Mucosa of rectum (tissue), 2 donors: ENCODE data around the gene SEC24C.
A peak's percentile ranks its signal among the peaks of the same experiment; 100 is the strongest.
"Not testable (repeated sequence)": the region's sequence is repeated elsewhere in the genome, so short reads cannot be mapped to it uniquely, and the experiment has no call there.

ENCODE experiments used
- H3K27ac ChIP-seq, 2 donors: one replicate each; pipeline ENCODE4 v1.7.0; 2013; ENCODE audit warnings: inconsistent platforms in 2 of 2, low read depth in 2 of 2, low read length in 2 of 2
- H3K27me3 ChIP-seq, 2 donors: one replicate each; pipeline ENCODE4 v1.7.0; 2013; ENCODE audit warnings: low read length in 2 of 2; ENCODE audit not compliant: control insufficient read depth in 2 of 2, insufficient read depth in 2 of 2
- H3K36me3 ChIP-seq, 2 donors: one replicate each; pipeline ENCODE4 v1.7.0; 2013; ENCODE audit warnings: low read length in 2 of 2; ENCODE audit not compliant: control insufficient read depth in 2 of 2, insufficient read depth in 2 of 2
- H3K4me1 ChIP-seq, 2 donors: one replicate each; pipeline ENCODE4 v1.7.0; 2013; ENCODE audit warnings: low read length in 2 of 2, mild to moderate bottlenecking in 1 of 2; ENCODE audit not compliant: control insufficient read depth in 2 of 2, insufficient read depth in 2 of 2
- H3K4me3 ChIP-seq, 2 donors: one replicate each; pipeline ENCODE4 v1.7.0; 2013; ENCODE audit warnings: low read length in 2 of 2
- H3K9ac ChIP-seq, 2 donors: one replicate each; pipeline ENCODE4 v1.7.0; 2013; ENCODE audit warnings: low read length in 2 of 2, low read depth in 1 of 2, mild to moderate bottlenecking in 1 of 2
- H3K9me3 ChIP-seq, 2 donors: one replicate each; pipeline ENCODE4 v1.7.0; 2013; ENCODE audit warnings: low read length in 2 of 2; ENCODE audit not compliant: control insufficient read depth in 2 of 2
- donor health status: healthy.
- donor health status: Normal muscosa, but diverticular disease.

The SEC24C gene, protein sequence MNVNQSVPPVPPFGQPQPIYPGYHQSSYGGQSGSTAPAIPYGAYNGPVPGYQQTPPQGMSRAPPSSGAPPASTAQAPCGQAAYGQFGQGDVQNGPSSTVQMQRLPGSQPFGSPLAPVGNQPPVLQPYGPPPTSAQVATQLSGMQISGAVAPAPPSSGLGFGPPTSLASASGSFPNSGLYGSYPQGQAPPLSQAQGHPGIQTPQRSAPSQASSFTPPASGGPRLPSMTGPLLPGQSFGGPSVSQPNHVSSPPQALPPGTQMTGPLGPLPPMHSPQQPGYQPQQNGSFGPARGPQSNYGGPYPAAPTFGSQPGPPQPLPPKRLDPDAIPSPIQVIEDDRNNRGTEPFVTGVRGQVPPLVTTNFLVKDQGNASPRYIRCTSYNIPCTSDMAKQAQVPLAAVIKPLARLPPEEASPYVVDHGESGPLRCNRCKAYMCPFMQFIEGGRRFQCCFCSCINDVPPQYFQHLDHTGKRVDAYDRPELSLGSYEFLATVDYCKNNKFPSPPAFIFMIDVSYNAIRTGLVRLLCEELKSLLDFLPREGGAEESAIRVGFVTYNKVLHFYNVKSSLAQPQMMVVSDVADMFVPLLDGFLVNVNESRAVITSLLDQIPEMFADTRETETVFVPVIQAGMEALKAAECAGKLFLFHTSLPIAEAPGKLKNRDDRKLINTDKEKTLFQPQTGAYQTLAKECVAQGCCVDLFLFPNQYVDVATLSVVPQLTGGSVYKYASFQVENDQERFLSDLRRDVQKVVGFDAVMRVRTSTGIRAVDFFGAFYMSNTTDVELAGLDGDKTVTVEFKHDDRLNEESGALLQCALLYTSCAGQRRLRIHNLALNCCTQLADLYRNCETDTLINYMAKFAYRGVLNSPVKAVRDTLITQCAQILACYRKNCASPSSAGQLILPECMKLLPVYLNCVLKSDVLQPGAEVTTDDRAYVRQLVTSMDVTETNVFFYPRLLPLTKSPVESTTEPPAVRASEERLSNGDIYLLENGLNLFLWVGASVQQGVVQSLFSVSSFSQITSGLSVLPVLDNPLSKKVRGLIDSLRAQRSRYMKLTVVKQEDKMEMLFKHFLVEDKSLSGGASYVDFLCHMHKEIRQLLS

DNA sequence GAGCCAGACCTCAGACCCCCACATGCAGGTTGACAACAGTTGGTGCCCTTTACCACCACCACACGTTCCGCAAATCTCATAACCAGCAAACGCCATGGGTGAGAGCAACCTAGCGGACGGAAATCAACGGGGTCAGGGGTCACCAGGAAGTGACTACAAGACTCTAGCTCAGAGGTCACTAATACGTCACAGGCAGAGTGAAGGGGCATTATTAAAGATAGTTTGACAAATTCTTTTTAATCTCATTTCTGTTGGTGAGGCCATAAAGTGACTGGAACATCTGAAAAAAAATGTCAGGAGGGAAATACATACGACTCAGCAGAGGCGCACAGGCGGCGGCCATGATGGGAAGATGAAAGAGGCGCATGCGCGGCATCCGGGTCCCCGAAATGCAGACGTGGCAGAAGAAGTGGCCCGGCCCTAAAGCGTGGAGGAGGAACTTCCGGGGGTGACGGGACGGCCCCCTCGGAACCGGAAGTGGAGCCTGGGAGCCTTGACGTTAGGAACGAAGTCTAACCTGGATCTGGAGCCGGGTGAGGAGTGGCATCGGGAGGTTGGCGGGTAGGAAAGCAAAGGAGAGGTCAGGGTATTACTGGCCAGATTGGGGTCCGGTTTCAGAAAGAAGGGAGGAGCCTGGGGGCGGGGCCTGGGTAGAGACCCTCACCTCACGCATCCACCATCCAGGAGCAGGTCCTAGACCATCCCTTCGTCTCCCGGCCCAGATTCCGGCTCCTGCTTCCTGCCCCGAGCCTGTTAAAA, at the start of gene SEC24C:
Gene SEC24C (plus strand): TSS at position 468 of the 759 bp plus-strand sequence. CDS start 2,461 bp downstream, outside the sequence.
- peak within 1 kb of the TSS; percentile 95 to 96 for H3K27ac ChIP-seq
- H3K4me1 ChIP-seq = peaks cover 7 to 14% of the 10 kb centered on the region in 2 donors

DNA sequence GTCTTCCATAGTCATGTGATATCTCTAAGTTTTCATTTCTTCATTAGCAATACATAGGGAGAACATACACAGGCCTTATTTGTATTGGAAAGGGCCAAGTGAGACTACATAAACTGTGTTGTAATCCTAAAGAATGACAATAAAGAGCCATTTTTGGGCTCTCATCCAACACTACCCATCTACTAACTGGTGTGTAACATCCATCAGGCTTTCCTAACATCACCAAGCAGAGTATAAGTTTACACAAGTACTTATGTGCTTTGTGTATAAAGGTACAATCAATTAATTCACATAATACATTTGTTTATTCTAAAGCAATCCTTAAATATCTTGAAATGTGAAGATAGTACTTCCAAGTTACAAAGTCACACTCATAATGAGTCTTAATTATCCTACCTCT, 48.9 kb upstream of the SEC24C start:
- H3K9me3 ChIP-seq, H3K36me3 ChIP-seq, H3K27me3 ChIP-seq, H3K9ac ChIP-seq, H3K4me3 ChIP-seq, H3K4me1 ChIP-seq, H3K27ac ChIP-seq: not testable (repeated sequence)

More for the DNA sequence above, at the start of gene SEC24C:
- Histone ChIP-seq H3K27me3 (no peaks in the 10 kb centered on the region), H3K9ac (peak within 1 kb of the TSS; percentile 87 to 99), H3K9me3 (no peaks in the 10 kb centered on the region), H3K4me3 (peak within 1 kb of the TSS; percentile 95 to 99), H3K36me3 (peaks cover 7 to 8% of the 10 kb centered on the region in 2 donors)

DNA sequence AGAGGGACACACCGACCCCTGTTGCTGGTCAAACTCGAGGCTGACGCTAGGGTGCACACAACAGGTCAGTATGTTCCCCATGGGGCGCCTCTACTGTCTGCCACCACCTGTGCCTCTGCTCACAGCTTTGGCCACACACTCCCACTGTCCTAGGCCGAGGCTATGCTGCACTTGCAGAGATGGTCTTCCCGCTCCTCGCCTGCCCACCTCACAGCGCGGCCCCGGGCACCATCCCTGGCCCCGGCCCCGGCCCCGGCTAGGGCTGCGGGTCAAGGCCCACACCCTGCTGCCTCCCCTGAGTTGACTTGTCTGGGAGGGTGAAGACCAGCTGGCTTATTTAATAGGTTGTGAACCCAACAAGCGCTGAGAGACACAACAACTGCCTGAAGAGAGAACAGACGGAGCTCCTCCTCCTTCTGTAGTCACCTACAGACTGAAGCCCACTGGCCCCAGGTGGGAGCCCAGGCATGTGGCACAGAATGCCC, 46.5 kb upstream of the SEC24C start, which contains the start of gene AGAP5:
Gene AGAP5 (minus strand): TSS at position 435 of the 485 bp plus-strand sequence. CDS start 354 bp downstream, at position 81.
- not testable (repeated sequence) for H3K9ac ChIP-seq, H3K27ac ChIP-seq, H3K27me3 ChIP-seq, H3K4me3 ChIP-seq, H3K4me1 ChIP-seq, H3K9me3 ChIP-seq, H3K36me3 ChIP-seq

DNA sequence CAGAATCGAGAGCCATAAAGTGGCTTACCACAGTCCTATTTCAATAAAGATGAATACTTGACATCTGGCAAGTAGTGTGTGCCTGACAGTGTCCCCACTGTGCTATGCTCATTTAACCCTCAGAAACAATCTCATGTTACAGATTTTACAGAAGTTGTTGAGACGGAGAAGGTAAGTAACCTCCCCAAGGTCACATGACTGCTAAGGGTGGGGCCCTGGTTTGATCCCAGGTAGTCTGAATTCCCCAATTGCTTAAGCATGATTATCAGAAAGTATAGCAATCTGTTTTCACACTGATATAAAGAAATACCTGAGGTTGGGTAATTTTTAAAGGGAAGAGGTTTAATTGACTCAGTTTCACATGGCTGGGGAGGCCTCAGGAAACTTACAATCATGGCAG, 45.4 kb upstream of the SEC24C start:
- not testable (repeated sequence) for H3K4me3 ChIP-seq, H3K27ac ChIP-seq, H3K9ac ChIP-seq, H3K27me3 ChIP-seq, H3K36me3 ChIP-seq, H3K4me1 ChIP-seq, H3K9me3 ChIP-seq

DNA sequence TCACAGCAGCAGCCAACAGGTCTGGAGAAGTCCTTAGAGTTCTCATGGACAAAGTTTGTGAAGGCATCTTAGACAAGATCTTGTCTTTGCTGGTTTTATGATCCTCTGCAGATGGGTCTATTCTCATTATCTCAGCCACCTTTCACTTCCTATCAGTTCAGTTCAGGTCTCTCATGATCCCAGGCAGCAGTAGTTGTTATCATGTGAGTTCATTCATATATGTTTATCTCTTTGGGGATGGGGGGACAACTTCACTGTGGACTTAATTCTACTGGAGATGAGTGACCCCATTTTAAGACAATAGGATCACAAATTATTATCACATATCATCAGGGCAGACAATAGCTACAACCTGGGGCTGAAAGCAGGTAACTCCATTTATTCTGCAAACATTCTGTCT, 40.2 kb upstream of the SEC24C start:
- H3K4me3 ChIP-seq, H3K9ac ChIP-seq, H3K36me3 ChIP-seq, H3K27me3 ChIP-seq, H3K9me3 ChIP-seq, H3K4me1 ChIP-seq, H3K27ac ChIP-seq: not testable (repeated sequence)

DNA sequence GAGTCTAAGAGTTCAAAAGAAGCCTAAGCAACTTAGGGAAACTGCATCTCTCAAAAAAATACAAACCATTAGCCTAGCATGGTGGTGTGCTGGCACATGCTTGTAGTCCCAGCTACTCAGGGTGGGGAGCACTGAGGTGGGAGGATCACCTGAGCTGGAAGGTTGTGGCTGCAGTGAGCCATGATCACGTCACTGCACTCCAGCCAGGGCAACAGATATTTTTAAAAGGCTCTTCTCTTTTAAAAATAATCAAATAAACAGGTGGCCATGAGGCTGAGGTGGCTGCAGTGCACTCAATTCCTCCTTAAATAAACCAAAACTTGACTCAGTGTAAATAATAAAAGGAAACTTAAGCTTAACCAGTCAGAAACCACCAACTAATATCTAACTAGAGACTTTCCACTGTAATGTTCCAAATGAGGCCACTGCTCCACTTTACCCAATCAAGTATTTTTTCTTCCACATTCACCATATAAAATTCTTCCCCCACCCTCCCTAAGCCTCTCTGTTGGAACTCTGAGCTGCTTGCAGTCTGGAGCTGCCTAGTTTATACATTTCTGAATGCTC, 38.6 kb upstream of the SEC24C start:
- not testable (repeated sequence) for H3K4me3 ChIP-seq, H3K4me1 ChIP-seq, H3K9me3 ChIP-seq, H3K27me3 ChIP-seq, H3K27ac ChIP-seq, H3K9ac ChIP-seq
- H3K36me3 ChIP-seq = peaks cover 6 to 11% of the 10 kb centered on the region in 2 donors

DNA sequence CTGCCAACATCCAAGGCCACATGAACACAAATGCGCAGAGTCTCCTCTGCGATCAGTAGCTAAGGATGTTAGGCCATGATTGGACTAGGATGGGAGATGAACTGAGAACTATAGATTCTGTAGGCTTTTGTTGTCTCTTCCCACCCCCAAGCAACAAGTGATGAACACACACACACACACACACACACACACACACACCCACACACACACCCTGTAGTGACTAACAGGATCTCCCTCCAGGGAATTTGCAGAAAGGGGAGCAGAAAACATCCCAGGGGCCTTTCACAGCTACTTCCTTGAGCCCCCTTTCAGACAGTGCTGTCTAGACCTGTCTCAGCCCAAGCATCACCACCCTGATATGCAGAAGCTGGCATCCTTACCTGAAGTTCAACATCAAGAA, 37.7 kb upstream of the SEC24C start:
- not testable (repeated sequence) for H3K27me3 ChIP-seq

DNA sequence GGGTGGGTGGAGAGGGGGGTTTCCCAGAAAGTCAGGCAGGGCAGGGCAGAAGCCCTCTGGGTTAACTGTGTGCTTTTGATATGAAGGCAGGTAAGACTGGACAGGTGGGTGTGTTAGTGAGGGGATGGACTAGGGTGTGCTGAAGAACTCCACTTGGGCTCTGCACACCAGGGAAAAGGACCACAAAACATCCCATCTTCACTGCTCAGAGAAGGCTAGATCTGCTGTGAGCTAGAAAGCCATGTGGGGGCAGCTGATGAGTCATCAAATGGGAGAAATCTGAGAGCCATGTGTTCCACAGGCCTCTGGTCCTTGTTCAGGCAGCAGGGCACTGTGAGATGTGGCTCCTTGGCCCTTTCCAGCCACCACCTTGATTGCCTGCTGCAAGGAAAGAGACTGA, 36.5 kb upstream of the SEC24C start:
- H3K27me3 ChIP-seq, H3K9me3 ChIP-seq, H3K9ac ChIP-seq, H3K4me1 ChIP-seq, H3K4me3 ChIP-seq, H3K27ac ChIP-seq: not testable (repeated sequence)
- peaks cover 6 to 11% of the 10 kb centered on the region in 2 donors for H3K36me3 ChIP-seq

More for the DNA sequence above, 37.7 kb upstream of the SEC24C start:
- H3K4me3 ChIP-seq, H3K4me1 ChIP-seq, H3K9me3 ChIP-seq, H3K9ac ChIP-seq, H3K27ac ChIP-seq: not testable (repeated sequence)
- H3K36me3 ChIP-seq = peaks cover 6 to 11% of the 10 kb centered on the region in 2 donors

DNA sequence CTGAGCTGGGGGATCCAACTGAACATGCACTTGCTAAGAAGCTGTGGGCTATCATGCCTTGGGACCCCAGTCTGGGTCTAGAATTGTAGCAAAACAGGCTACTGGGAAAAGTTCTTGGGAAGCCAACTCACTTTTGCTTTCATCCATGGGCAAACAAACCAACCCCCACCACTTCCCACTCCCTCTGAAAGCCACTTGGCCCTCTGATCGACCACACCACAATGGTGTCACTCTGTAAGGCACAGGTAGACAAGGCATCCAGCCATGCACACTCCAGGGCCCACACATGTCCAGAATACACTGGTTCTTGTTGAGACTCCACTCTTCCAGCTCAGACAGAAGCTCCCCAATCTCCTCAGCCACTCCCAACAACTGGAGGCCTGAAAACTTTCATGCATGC, 36.0 kb upstream of the SEC24C start:
- not testable (repeated sequence) for H3K27ac ChIP-seq, H3K4me3 ChIP-seq, H3K4me1 ChIP-seq, H3K27me3 ChIP-seq, H3K9me3 ChIP-seq, H3K9ac ChIP-seq
- peaks cover 6 to 13% of the 10 kb centered on the region in 2 donors for H3K36me3 ChIP-seq
